ENCODE data around the gene STK26. TPM values are rescaled to one million over a fixed set of nuclear protein-coding genes. Genes with fewer than 3 reads are reported as not detected.
"Not testable (repeated sequence)": the region's sequence is repeated elsewhere in the genome, so short reads cannot be mapped to it uniquely, and the experiment has no call there.

Gene STK26
- total and polyA plus RNA-seq, 12 donors, result 0.72 to 25.7 (median 1.4) TPM

DNA sequence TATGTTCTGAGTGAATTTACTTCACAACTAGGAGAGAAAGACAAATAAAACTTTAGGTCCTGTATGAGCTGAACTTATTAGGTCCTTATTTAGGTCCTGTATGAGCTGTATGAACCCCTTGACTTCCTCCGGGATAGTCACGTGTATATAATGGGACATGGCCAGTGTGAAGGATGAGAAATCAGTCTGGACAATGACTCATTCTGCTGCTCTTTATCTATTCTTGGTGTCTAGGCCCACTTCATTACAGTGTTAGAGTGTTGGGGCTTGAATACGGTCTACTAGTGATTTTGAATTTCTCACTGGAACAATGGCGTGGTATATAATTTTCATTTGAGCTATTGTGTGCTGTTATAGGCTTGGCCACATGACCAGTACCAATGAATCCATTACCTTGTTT lies 21.9 kb downstream of the STK26 start:
- intact Hi-C loops (cut with DNase I), result no loop called here
- WGBS, 4 donors, result 62 to 79% (median 70%) methylated on average over 4 of the region's 4 CpGs
- DNase-seq, result no peak

GRCh38 chrX:132045456-132045855 lies 22.4 kb downstream of the STK26 start:
- Histone ChIP-seq H3K36me3 (replicated peaks in 1 of 2) (no peaks in the 10 kb centered on the region), H3K4me1 (replicated peaks in 1 of 2) (no peaks in the 10 kb centered on the region), H3K27me3 (peaks cover 16% of the 10 kb centered on the region), H3K27ac (no peak overlapping the region), H3K4me3 (no peak overlapping the region), H3K9me3 (replicated peaks in 1 of 3) (no peaks in the 10 kb centered on the region)
- DNase-seq, result no peak
- TF ChIP-seq CTCF (IDR thresholded peaks at IDR 0.05) (no peak), POLR2A (IDR thresholded peaks at IDR 0.05) (no peak)
- intact Hi-C loops (cut with DNase I), result no loop called here
- 50 to 69% (median 57%) methylated on average over 2 of the region's 2 CpGs for WGBS, 4 donors

More for the DNA sequence above, 21.9 kb downstream of the STK26 start:
- no peak overlapping the region for H3K27ac ChIP-seq
- TF ChIP-seq POLR2A (IDR thresholded peaks at IDR 0.05) (no peak), CTCF (IDR thresholded peaks at IDR 0.05) (no peak)
- peaks cover 15% of the 10 kb centered on the region for H3K27me3 ChIP-seq
- H3K9me3 ChIP-seq (replicated peaks in 1 of 3), result no peaks in the 10 kb centered on the region
- H3K36me3 ChIP-seq (replicated peaks in 1 of 2), result no peaks in the 10 kb centered on the region
- H3K4me1 ChIP-seq (replicated peaks in 1 of 2), result no peaks in the 10 kb centered on the region
- no peak overlapping the region for H3K4me3 ChIP-seq

- 38 to 50% (median 45%) methylated on average over 2 of the region's 2 CpGs for whole genome bisulfite sequencing, 4 donors
- intact Hi-C loops (cut with DNase I), result no loop called here
Measured at GRCh38 chrX:132046533-132046932, 23.4 kb downstream of the STK26 start.

DNA sequence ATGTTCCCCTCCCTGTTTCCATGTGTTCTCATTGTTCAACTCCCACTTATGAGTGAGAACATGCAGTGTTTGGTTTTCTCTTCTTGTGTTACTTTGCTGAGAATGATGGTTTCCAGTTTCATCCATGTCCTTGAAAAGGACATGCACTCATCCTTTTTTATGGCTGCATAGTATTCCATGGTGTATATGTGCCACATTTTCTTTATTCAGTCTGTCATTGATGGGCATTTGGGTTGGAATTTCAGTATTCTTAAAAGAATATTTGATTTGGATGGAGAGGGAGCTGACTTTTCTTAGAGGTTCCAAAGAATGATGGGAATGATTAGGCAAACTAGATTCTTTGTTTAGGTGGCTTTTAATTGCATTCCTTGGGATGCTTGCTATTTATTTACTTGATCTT lies 28.7 kb downstream of the STK26 start:
- intact Hi-C loops (cut with DNase I); H3K36me3 ChIP-seq (replicated peaks in 1 of 2); H3K9me3 ChIP-seq (replicated peaks in 1 of 3); H3K4me1 ChIP-seq (replicated peaks in 1 of 2); DNase-seq; H3K4me3 ChIP-seq; H3K27ac ChIP-seq; H3K27me3 ChIP-seq: not testable (repeated sequence)

More at GRCh38 chrX:132046533-132046932, 23.4 kb downstream of the STK26 start:
- TF ChIP-seq POLR2A (IDR thresholded peaks at IDR 0.05), result no peak
- TF ChIP-seq CTCF (IDR thresholded peaks at IDR 0.05), result no peak
- H3K27ac ChIP-seq, result no peak overlapping the region
- H3K36me3 ChIP-seq (replicated peaks in 1 of 2), result no peaks in the 10 kb centered on the region
- no peaks in the 10 kb centered on the region for H3K4me1 ChIP-seq (replicated peaks in 1 of 2)
- peaks cover 21% of the 10 kb centered on the region for H3K27me3 ChIP-seq
- no peaks in the 10 kb centered on the region for H3K9me3 ChIP-seq (replicated peaks in 1 of 3)
- DNase-seq, result no peak
- no peak overlapping the region for H3K4me3 ChIP-seq

DNA sequence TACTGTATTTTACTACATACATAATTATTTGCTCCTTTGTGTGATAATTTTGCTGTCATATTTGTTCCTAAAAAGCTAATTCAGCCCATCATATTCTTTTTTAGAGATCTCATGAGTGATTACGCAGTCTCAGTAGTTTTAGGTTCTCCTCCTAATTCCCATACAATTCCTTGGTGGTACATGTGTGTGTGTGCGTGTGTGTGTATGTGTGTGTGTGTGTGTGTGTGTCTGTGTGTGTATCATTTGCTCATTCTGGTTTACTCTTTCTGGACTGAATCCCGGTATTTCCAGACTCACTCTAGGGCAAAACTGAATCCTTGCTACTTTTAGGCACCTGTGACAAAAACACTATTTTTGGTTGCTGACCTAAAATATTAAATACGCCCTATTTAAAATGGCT lies 34.9 kb downstream of the STK26 start:
- TF ChIP-seq POLR2A (IDR thresholded peaks at IDR 0.05), result no peak
- TF ChIP-seq CTCF (IDR thresholded peaks at IDR 0.05), result no peak
- H3K27me3 ChIP-seq, result peaks cover 13% of the 10 kb centered on the region
- 81 to 98% (median 90%) methylated on average over 4 of the region's 4 CpGs for WGBS, 4 donors
- H3K27ac ChIP-seq, result no peak overlapping the region
- no peaks in the 10 kb centered on the region for H3K4me1 ChIP-seq (replicated peaks in 1 of 2)
- H3K36me3 ChIP-seq (replicated peaks in 1 of 2), result no peaks in the 10 kb centered on the region
- H3K4me3 ChIP-seq, result no peak overlapping the region
- intact Hi-C loops (cut with DNase I), result no loop called here
- H3K9me3 ChIP-seq (replicated peaks in 1 of 3), result no peaks in the 10 kb centered on the region
- no peak for DNase-seq

Measured in adrenal gland (tissue), 12 donors.